ENCODE results near the gene MLLT1. TPM values are rescaled to one million over a fixed set of nuclear protein-coding genes. Genes with fewer than 3 reads are reported as not detected.

Gene MLLT1
- total and polyA plus RNA-seq, 3 experiments from 2014 or later: 2.5 to 64.2 (median 63.9) TPM

DNA sequence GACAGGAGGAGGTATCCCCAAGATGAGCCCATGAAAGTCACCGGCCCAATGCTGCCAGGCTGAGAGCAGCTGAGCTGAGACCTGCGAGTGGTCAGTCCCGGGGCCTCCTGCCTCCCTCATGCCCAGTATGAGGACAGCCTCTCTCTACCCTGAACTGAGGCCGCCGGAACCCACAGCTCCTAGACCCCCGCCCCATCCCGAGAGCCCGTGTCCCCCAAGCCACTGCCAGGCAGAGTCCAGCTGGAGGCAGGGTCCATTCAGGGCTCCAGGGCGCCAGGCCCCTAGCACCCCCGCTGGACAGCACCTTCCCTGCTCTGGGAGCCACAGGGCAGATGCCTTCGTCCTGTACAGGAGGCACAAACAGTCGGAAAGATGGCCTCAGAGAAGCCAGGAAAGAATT is 38.7 kb downstream of the MLLT1 start:
- H3K4me1 Mint-ChIP-seq: peaks cover 31 to 56% (median 49%) of the 10 kb centered on the region in 3 donors
- Histone ChIP-seq H3K4me3 (ENCODE audit: low read length) (no peak overlapping the region), H3K9me3 (ENCODE audit: low read length) (no peaks in the 10 kb centered on the region), H3K27me3 (ENCODE audit: insufficient read depth, low read length, poor library complexity, severe bottlenecking) (no peaks in the 10 kb centered on the region), H3K4me1 (ENCODE audit: insufficient read depth, low read length) (peaks cover 28% of the 10 kb centered on the region), H3K36me3 (ENCODE audit: insufficient read depth, low read length) (no peaks in the 10 kb centered on the region), H3K27ac (ENCODE audit: low read depth, low read length) (no peak overlapping the region)
- DNase-seq: no peak
- ChIA-PET POLR2A (no interaction called here), CTCF (interaction anchor here (0.6 kb wide), 1 partner anchor 23 kb away, joined by 3 read pairs; no protein-coding TSS in a partner anchor)
- peak overlapping the region in 1 of 8 donors; percentile 75 for H3K27ac Mint-ChIP-seq
- H3K27me3 Mint-ChIP-seq: peaks cover 0 to 1% of the 10 kb centered on the region in 2 donors
- H3K36me3 Mint-ChIP-seq: peaks cover 0 to 11% (median 2%) of the 10 kb centered on the region in 3 donors
- H3K9me3 Mint-ChIP-seq: no peaks in the 10 kb centered on the region
- no peak overlapping the region for H3K4me3 Mint-ChIP-seq

DNA sequence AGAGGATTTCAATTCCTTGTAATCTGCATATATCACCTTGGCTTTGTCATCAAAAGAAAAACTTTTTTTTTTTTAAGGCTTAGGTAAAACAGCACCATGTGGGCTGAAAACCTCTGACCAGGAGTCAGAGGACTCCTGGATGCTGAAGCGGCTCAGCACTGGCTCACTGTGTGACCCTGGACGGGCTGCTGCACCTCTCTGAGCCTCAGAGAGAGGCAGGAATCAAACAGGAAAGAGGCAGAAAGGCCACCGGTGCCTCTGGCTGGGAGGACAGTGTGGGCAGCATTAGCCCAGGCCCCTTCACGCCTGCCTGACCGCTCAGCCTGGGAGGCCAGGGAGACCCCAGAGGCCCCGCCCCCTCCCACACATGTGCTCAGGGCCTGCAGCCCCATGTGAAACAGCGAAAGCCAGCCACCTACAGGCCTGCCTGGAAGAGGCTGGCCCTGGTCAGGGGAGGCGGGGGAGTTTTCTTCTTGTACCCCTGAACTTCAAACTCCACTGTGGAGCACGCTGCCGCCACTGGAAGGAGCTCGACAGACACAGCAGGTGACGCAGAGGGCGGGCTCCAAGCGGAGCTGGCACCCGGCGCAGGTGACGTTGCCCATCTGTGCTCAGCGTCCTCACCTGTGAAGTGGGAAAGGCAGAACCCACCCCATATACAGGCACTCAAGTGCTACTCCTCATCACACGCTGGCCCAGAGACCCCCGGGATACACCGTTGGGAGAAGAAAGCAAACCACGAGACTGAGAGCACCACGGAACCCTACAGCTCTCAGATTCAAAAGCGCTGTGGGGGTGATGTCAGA is 39.7 kb downstream of the MLLT1 start:
- ChIA-PET CTCF (interaction anchor here (0.6 kb wide), 1 partner anchor 22 kb away, joined by 3 read pairs; no protein-coding TSS in a partner anchor), POLR2A (no interaction called here)
- Mint-ChIP-seq H3K4me3 (peak overlapping the region in 2 of 7 donors; percentile 24 to 66), H3K4me1 (peaks cover 32 to 63% (median 52%) of the 10 kb centered on the region in 3 donors), H3K36me3 (peaks cover 0 to 14% (median 2%) of the 10 kb centered on the region in 3 donors), H3K27ac (peak overlapping the region in 4 of 8 donors; percentile 3 to 86 (median 54)), H3K27me3 (peaks cover 0 to 1% of the 10 kb centered on the region in 2 donors), H3K9me3 (no peaks in the 10 kb centered on the region)
- Histone ChIP-seq H3K4me3 (ENCODE audit: low read length) (no peak overlapping the region), H3K4me1 (ENCODE audit: insufficient read depth, low read length) (peaks cover 28% of the 10 kb centered on the region), H3K27me3 (ENCODE audit: insufficient read depth, low read length, poor library complexity, severe bottlenecking) (no peaks in the 10 kb centered on the region), H3K9me3 (ENCODE audit: low read length) (no peaks in the 10 kb centered on the region), H3K36me3 (ENCODE audit: insufficient read depth, low read length) (no peaks in the 10 kb centered on the region), H3K27ac (ENCODE audit: low read depth, low read length) (no peak overlapping the region)
- no peak for DNase-seq

DNA sequence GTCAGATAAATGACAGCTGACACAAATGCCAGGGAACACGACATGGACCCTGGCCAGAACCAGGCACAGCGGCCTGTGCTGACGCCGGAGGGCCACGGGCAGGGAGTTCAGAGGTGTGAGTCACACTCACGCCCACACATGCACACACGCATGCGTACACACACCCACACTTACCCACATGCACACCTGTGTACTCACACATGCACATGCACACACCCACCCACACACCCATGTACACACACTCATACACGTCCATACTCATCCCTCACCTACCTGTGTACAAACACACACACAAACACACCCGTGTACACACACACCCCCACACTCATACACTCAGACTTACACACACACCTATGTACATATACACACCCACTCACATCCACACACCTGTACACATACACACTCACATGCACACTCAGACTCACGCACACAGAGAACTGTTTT is 40.4 kb downstream of the MLLT1 start:
- H3K36me3 ChIP-seq (ENCODE audit: insufficient read depth, low read length): no peaks in the 10 kb centered on the region
- peaks cover 0 to 17% (median 2%) of the 10 kb centered on the region in 3 donors for H3K36me3 Mint-ChIP-seq
- no peaks in the 10 kb centered on the region for H3K27me3 Mint-ChIP-seq
- no peak for DNase-seq
- H3K27ac ChIP-seq (ENCODE audit: low read depth, low read length): no peak overlapping the region
- H3K9me3 ChIP-seq (ENCODE audit: low read length): no peaks in the 10 kb centered on the region
- no peaks in the 10 kb centered on the region for H3K9me3 Mint-ChIP-seq
- peaks cover 33 to 64% (median 54%) of the 10 kb centered on the region in 3 donors for H3K4me1 Mint-ChIP-seq
- no peak overlapping the region for H3K4me3 ChIP-seq (ENCODE audit: low read length)
- peak overlapping the region in 5 of 8 donors; percentile 3 to 86 (median 66) for H3K27ac Mint-ChIP-seq
- no peaks in the 10 kb centered on the region for H3K27me3 ChIP-seq (ENCODE audit: insufficient read depth, low read length, poor library complexity, severe bottlenecking)
- peak overlapping the region in 2 of 7 donors; percentile 24 to 66 for H3K4me3 Mint-ChIP-seq
- H3K4me1 ChIP-seq (ENCODE audit: insufficient read depth, low read length): peaks cover 25% of the 10 kb centered on the region
- ChIA-PET CTCF (no interaction called here), POLR2A (no interaction called here)

DNA sequence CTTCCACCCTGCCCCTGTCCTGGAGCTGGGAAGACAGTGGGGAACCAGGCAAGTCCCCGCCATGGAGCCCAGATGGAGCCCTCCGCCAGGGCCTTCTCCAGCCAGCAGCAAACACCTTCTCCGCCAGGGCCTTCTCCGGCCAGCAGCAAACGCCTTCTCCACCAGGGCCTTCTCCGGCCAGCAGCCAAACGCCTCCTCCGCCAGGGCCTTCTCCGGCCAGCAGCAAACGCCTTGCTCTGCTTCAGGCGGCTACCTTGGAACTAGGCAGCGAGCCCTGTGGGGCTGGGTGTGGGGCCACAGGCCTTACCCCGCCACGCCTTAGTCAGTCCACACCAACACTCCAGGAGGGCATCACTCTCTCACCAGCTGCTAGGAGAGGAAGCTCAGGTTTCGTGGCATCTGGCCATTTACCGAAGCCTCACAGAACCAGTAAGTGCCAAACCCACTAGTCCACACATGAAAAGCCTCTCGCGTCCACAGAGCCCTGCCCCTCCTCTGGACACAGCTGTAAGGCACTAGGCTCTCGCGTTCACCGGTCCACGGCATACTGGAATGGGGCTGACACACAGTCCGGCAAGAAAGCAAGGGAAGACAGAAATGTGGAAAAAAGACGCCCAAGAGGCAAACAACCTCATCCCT is 41.0 kb downstream of the MLLT1 start:
- Mint-ChIP-seq H3K36me3 (peaks cover 0 to 17% (median 2%) of the 10 kb centered on the region in 3 donors), H3K27me3 (no peaks in the 10 kb centered on the region), H3K27ac (peak overlapping the region in 2 of 8 donors; percentile 36 to 45), H3K9me3 (no peaks in the 10 kb centered on the region), H3K4me1 (peaks cover 30 to 60% (median 48%) of the 10 kb centered on the region in 3 donors), H3K4me3 (peak overlapping the region in 1 of 7 donors; percentile 34)
- CTCF ChIA-PET: interaction anchor here (2.1 kb wide), 1 partner anchor 20 kb away, joined by 8 read pairs; no protein-coding TSS in a partner anchor
- H3K36me3 ChIP-seq (ENCODE audit: insufficient read depth, low read length): no peaks in the 10 kb centered on the region
- no peak for DNase-seq
- H3K27ac ChIP-seq (ENCODE audit: low read depth, low read length): no peak overlapping the region
- H3K4me3 ChIP-seq (ENCODE audit: low read length): no peak overlapping the region
- POLR2A ChIA-PET: no interaction called here
- no peaks in the 10 kb centered on the region for H3K9me3 ChIP-seq (ENCODE audit: low read length)
- H3K4me1 ChIP-seq (ENCODE audit: insufficient read depth, low read length): peaks cover 19% of the 10 kb centered on the region
- no peaks in the 10 kb centered on the region for H3K27me3 ChIP-seq (ENCODE audit: insufficient read depth, low read length, poor library complexity, severe bottlenecking)

DNA sequence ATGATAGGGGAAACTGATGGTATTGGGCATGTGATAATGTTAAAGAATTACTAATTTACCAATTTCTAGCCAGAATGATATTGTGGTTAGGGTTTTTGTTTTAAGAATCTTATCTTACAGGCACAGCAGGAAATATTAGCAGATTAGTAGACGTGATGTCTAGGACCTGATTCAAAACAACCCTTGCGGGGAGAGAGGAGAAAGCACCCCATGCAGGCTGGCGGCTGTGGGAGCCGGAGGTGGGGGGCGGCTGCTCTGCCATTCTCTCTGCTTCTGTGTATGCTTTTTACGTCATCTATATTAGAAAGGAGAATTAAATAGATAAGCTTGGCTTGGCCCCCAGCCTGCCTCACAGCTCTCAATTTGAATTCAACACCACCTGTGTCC is 41.5 kb downstream of the MLLT1 start:
- Histone ChIP-seq H3K27me3 (ENCODE audit: insufficient read depth, low read length, poor library complexity, severe bottlenecking) (no peaks in the 10 kb centered on the region), H3K4me1 (ENCODE audit: insufficient read depth, low read length) (peaks cover 14% of the 10 kb centered on the region), H3K9me3 (ENCODE audit: low read length) (no peaks in the 10 kb centered on the region), H3K36me3 (ENCODE audit: insufficient read depth, low read length) (no peaks in the 10 kb centered on the region), H3K4me3 (ENCODE audit: low read length) (no peak overlapping the region), H3K27ac (ENCODE audit: low read depth, low read length) (no peak overlapping the region)
- H3K4me1 Mint-ChIP-seq: peaks cover 30 to 60% (median 43%) of the 10 kb centered on the region in 3 donors
- ChIA-PET POLR2A (no interaction called here), CTCF (interaction anchor here (2.1 kb wide), 1 partner anchor 20 kb away, joined by 8 read pairs; no protein-coding TSS in a partner anchor)
- no peaks in the 10 kb centered on the region for H3K9me3 Mint-ChIP-seq
- H3K27me3 Mint-ChIP-seq: no peaks in the 10 kb centered on the region
- no peak for DNase-seq
- peaks cover 0 to 17% (median 2%) of the 10 kb centered on the region in 3 donors for H3K36me3 Mint-ChIP-seq
- H3K4me3 Mint-ChIP-seq: peak overlapping the region in 1 of 7 donors; percentile 34
- H3K27ac Mint-ChIP-seq: peak overlapping the region in 5 of 8 donors; percentile 24 to 81 (median 36)

DNA sequence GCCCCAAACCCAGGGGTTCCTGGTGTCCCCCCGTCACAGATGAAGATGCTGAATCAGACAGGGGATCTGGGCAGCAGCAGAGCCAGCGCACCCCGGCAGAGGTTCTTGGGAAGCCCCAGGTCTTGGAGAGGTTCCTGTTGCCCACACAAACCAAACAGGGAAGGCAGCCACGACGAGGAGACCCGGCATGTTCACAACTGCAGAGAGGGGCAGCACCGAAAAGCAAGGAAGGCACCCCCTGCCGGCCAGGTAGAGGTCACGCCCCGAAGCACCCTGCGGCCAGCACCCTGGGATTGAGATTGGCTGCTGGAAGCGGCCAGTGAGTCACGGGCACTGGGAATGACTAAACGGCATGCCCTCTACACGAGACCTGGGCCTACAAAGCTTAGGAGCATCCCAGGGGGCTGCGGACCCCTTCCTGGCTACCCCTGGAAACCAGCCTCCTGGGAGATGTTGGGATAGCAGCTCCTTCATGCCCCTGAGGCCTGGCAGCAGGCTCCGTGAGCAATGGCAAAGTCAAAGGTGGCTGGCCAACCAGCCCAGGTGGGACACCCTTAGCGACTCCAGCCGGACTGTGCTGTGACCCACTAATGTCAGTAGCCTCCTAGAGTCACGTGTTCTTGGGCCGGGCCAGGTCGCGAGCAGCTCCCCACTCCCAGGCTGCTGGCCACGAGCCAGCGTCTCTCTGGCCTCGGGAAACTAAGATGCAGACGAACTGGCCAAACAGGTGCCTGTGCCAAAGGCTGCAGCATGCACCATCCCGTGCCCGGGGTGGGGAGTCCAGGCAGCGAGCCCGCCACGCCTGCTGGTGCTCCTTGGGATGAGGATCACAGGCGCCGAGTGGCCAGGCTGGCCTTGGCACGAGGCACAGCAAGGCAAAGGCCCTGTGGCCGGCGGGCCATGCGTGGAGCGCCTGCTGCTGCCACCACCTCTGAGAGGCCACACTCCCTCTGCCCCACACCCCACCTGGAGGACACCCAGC is 43.2 kb downstream of the MLLT1 start:
- H3K27ac Mint-ChIP-seq: peak overlapping the region in 1 of 8 donors; percentile 71
- H3K36me3 Mint-ChIP-seq: peaks cover 0 to 15% (median 2%) of the 10 kb centered on the region in 3 donors

More for the DNA sequence above, 43.2 kb downstream of the MLLT1 start:
- ChIA-PET CTCF (interaction anchor here (2.1 kb wide), 1 partner anchor 18 kb away, joined by 8 read pairs; no protein-coding TSS in a partner anchor), POLR2A (no interaction called here)
- H3K27me3 ChIP-seq (ENCODE audit: insufficient read depth, low read length, poor library complexity, severe bottlenecking): no peaks in the 10 kb centered on the region
- Mint-ChIP-seq H3K4me3 (no peak overlapping the region), H3K9me3 (no peaks in the 10 kb centered on the region), H3K27me3 (no peaks in the 10 kb centered on the region), H3K4me1 (peaks cover 35 to 63% (median 49%) of the 10 kb centered on the region in 3 donors)
- H3K36me3 ChIP-seq (ENCODE audit: insufficient read depth, low read length): no peaks in the 10 kb centered on the region
- DNase-seq: no peak
- no peaks in the 10 kb centered on the region for H3K9me3 ChIP-seq (ENCODE audit: low read length)
- H3K4me3 ChIP-seq (ENCODE audit: low read length): no peak overlapping the region
- H3K27ac ChIP-seq (ENCODE audit: low read depth, low read length): no peak overlapping the region
- H3K4me1 ChIP-seq (ENCODE audit: insufficient read depth, low read length): peaks cover 7% of the 10 kb centered on the region

Data from CD8-positive, alpha-beta memory T cell (primary cell).